Psoas muscle (tissue), 8 donors: Measurements from ENCODE around the gene ZNF195. TPM values are rescaled to one million over a fixed set of nuclear protein-coding genes. Genes with fewer than 3 reads are reported as not detected.
"Not testable (repeated sequence)": the region's sequence is repeated elsewhere in the genome, so short reads cannot be mapped to it uniquely, and the experiment has no call there.

Experiments
- ATAC-seq, 4 donors: fragments of 200-7000 bp; cut with Tn5 transposase; one replicate each; pipeline ENCODE4 v1.9.1; 2020; ENCODE audit warnings: moderate library complexity in 3 of 4, mild to moderate bottlenecking in 2 of 4
- DNase-seq, 2 donors: peaks; one replicate each; pipeline ENCODE4 v3.0.0-alpha.2; 2020
- H3K27ac ChIP-seq: fragments of 200-600 bp; one replicate; pipeline ENCODE4 v1.8.0; 2022
- H3K27me3 ChIP-seq, 3 donors: fragments of 200-600 bp in 1 of 3; one replicate each; pipeline versions ENCODE4 v1.6.1 to v1.8.0; 2013 to 2022; ENCODE audit warnings: low read length in 2 of 3, mild to moderate bottlenecking in 2 of 3, moderate library complexity in 1 of 3; ENCODE audit not compliant: insufficient read depth in 3 of 3
- H3K36me3 ChIP-seq, 2 donors: fragments of 200-600 bp in 1 of 2; one replicate each; pipeline versions ENCODE4 v1.6.1 to v1.8.0; 2013 to 2022; ENCODE audit warnings: low read depth in 1 of 2, mild to moderate bottlenecking in 1 of 2, moderate library complexity in 1 of 2; ENCODE audit not compliant: insufficient read depth in 1 of 2
- H3K4me1 ChIP-seq: fragments of 200-600 bp; one replicate; pipeline ENCODE4 v1.8.0; 2022
- H3K4me3 ChIP-seq: fragments of 200-600 bp; one replicate; pipeline ENCODE4 v1.8.0; 2022; ENCODE audit warnings: mild to moderate bottlenecking
- H3K9me3 ChIP-seq: fragments of 200-600 bp; one replicate; pipeline ENCODE4 v1.8.0; 2022
- WGBS, 3 donors: extraction: QIAGEN DNeasy Blood & Tissue Kit; methylation state at CpG; one replicate each; pipeline versions ENCODE4 v1.1.6 to v1.1.7; 2013; 5-methylcytosine and 5-hydroxymethylcytosine counted together
- intact Hi-C, 2 donors: fragments of 100-400 bp; cut with DNase I; formaldehyde crosslinking; loops; one replicate each; pipeline versions ENCODE4 v1.11.0 to v1.14.2; 2022
- long read RNA-seq, 2 donors: library from polyadenylated mRNA; unstranded; transcript quantifications; one replicate each; pipeline ENCODE4 v2.0.0, GENCODE V29; 2021
- polyA plus RNA-seq, 3 donors: library from polyadenylated mRNA; stranded (reverse); fragments of 200-250 nt; gene quantifications; one replicate each; pipeline ENCODE4 v1.2.3, GENCODE V29; 2013
- total RNA-seq, 4 donors: library from RNA; stranded (reverse); fragmentation: NEBNext Ultra II Directional in 2 of 4; extraction: Animal tissue kit (Norgen Biotek cat#: 25700) in 2 of 4; gene quantifications; one replicate each; pipeline versions ENCODE4 v1.2.1 to v1.2.4, GENCODE V29; 2021 to 2023
- TF ChIP-seq, protein P1 (sequence below): fragments of 200-600 bp; IDR thresholded peaks from one replicate; pipeline ENCODE4 v1.8.0; 2022; ENCODE audit warnings: antibody characterized with exemption
- donor health status: healthy with polysubstance abuse.
- donor health status: DM: no; HTN: no; CAD: no; lungs with moderate emphysema.
- donor health status: Bipolar disorder and iron deficiency.
- donor health status: healthy.
- donor health status: DM: yes; HTN: yes; CAD: no.
- donor health status: DM: no; HTN: no; CAD: no.
- donor health status: DM: no; HTN: no; CAD: no.
- donor health status: DM: yes; HTN: yes; CAD: no.

The ZNF195 gene
- total RNA-seq (10 to 100 TPM in 3 of 4 donors, 1 to 10 TPM in 1; 8.9 to 14.9 (median 11.7) TPM), polyA plus RNA-seq (10 to 100 TPM in 2 of 3 donors, 1 to 10 TPM in 1; 8.6 to 14.8 (median 13.0) TPM)
- long read RNA-seq, donor 1, partial matches to known transcripts = 0 of 6 reads
- long read RNA-seq, donor 1, other reads (novel, unspliced or antisense) = 2 of 6 reads
- long read RNA-seq, donor 2, transcript ZNF195-201 (5 exons, 2,021 nt) = minor isoform, 7 of 42 reads
- long read RNA-seq, donor 2, transcript ZNF195-204 (4 exons, 2,970 nt) = major isoform, 12 of 42 reads
- long read RNA-seq, donor 2, transcript ZNF195-205 (6 exons, 2,369 nt) = minor isoform, 6 of 42 reads
- long read RNA-seq, donor 2, partial matches to known transcripts = 1 of 42 reads
- long read RNA-seq, donor 2, other reads (novel, unspliced or antisense) = 12 of 42 reads

DNA sequence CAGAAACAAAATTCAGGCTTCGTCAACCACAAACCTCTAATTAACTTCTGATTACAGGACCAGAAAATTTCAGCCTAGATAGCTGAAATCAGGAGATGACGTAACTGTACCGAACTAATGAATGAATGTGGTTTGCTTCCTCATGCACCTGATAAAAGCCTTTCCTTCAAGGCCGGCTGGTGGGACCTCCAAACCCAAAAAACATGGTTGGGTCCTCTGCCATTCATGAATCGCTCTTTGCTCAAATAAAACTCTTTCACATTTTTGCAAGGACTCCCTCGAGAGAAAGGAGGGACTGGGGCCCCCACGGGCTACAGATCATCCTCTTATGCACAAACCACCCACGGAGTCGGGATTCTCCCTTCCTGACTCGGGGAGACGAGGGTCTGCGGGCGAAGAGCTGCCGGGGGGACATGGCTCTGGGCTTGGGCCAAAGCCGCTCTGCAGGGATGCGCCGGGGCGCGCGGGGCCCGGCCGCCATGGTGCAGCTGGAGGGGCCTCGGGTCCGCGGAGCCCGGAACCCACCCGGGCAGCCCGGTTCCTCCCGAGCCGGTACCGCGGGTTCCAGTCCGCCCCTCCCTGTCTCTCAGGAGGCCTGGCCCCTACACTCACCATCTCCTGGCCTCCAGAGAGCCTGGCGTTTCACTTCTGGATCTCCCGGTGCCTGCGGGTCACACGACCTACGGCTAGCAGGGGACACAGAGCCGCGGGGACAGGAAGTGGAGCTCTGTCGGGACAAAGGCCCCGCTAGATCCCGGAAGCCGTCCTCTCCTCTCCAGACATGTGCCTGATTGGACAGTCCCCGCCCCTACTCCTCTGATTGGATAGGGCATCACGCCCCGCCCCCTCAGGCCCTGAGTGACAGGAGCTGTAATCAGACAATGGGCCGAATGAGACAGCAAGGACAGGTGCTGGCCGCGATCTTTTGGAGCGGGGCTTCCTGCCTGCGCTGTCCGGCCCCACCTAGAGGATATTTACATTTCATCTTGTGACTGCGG is at the start of gene ZNF195:
Gene ZNF195 (minus strand): TSS at position 721 of the 998 bp plus-strand sequence. CDS start 106 bp downstream, at position 615.
- no peaks in the 10 kb centered on the region for H3K9me3 ChIP-seq
- H3K36me3 ChIP-seq = peaks cover 0 to 30% of the 10 kb centered on the region in 2 donors
- DNase-seq (peak; percentile 99), ATAC-seq (peak; percentile 100)
- TF ChIP-seq, protein P1, sequence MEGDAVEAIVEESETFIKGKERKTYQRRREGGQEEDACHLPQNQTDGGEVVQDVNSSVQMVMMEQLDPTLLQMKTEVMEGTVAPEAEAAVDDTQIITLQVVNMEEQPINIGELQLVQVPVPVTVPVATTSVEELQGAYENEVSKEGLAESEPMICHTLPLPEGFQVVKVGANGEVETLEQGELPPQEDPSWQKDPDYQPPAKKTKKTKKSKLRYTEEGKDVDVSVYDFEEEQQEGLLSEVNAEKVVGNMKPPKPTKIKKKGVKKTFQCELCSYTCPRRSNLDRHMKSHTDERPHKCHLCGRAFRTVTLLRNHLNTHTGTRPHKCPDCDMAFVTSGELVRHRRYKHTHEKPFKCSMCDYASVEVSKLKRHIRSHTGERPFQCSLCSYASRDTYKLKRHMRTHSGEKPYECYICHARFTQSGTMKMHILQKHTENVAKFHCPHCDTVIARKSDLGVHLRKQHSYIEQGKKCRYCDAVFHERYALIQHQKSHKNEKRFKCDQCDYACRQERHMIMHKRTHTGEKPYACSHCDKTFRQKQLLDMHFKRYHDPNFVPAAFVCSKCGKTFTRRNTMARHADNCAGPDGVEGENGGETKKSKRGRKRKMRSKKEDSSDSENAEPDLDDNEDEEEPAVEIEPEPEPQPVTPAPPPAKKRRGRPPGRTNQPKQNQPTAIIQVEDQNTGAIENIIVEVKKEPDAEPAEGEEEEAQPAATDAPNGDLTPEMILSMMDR = no peak
- 1% methylated on average over 42 to 54 of the region's 54 CpGs for WGBS, 3 donors
- H3K27ac ChIP-seq = peak within 1 kb of the TSS; percentile 83
- no peaks in the 10 kb centered on the region for H3K27me3 ChIP-seq
- peak within 1 kb of the TSS; percentile 84 for H3K4me3 ChIP-seq
- H3K4me1 ChIP-seq = peaks cover 23% of the 10 kb centered on the region
- intact Hi-C loops = loop anchor here in 1 of 2 donors (5.0 kb wide), 1 partner anchor 44 kb away; no protein-coding TSS in a partner anchor

DNA sequence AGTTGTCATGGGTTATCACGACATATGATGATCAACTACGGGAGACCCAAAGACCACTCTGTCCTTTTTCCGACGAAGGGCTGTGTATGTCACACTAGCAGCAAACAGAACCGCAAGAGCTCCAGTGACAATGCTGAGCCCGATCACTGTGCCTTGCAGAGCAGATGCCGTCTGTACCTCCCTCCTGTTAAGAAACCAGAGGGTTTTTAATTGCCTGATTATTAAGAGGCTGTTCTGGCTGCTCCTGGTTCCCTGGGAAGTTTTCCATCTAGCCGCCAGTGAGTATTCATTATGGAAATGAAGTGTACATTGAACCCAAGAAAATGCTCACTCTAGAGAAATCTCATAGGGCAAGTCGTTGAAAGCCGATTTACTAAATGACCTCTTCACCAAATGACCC is 49.1 kb upstream of the ZNF195 start:
- ATAC-seq, intact Hi-C loops, H3K36me3 ChIP-seq, H3K27me3 ChIP-seq, DNase-seq, H3K27ac ChIP-seq, H3K4me1 ChIP-seq, H3K9me3 ChIP-seq, H3K4me3 ChIP-seq: not testable (repeated sequence)
- 81 to 85% (median 84%) methylated on average over 10 of the region's 10 CpGs for WGBS, 3 donors

DNA sequence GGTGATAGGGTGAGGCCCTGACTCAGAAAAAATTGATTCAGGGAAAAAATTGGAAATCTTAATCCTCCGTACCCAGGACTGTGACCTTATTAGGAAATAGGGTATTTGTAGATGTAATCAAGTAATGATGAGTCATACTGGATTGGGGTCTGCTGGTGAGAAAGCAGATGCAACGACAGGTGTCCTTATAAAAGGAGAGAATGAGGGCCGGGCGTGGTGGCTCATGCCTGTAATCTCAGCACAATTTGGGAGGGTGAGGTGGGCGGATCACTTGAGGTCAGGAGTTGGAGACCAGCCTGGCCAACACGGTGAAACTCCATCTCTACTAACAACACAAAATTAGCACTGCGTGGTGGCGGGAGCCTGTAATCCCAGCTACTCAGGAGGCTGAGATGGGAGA is 47.6 kb upstream of the ZNF195 start:
- H3K27me3 ChIP-seq, H3K9me3 ChIP-seq, H3K36me3 ChIP-seq, H3K4me1 ChIP-seq, H3K27ac ChIP-seq, ATAC-seq, H3K4me3 ChIP-seq, intact Hi-C loops, DNase-seq: not testable (repeated sequence)
- WGBS, 3 donors = 78 to 83% (median 78%) methylated on average over 8 of the region's 8 CpGs

DNA sequence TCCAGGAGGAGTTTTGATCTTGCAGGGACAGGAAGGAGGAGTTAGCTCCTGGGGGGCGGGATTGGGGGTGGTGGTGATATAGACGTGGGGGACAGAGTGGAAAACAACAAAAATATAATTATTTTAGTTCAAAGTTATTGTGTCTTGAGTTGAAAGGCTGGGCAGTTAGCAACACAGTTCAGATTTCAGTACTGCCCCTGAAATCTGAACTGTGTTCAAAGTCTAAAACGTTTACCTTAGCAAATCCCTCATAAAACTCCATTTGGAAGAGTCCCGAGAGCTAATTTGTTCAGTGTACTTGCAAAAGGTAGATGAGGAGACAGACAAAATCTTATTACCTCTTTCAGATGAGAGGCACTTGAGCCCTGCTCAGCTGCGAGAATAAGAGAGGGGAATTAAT is 45.0 kb upstream of the ZNF195 start:
- H3K27ac ChIP-seq, H3K27me3 ChIP-seq, ATAC-seq, H3K4me1 ChIP-seq, DNase-seq, H3K36me3 ChIP-seq, H3K9me3 ChIP-seq: not testable (repeated sequence)
- H3K4me3 ChIP-seq = peak overlapping the region; percentile 83
- WGBS, 3 donors = 11 to 27% (median 22%) methylated on average over 5 of the region's 5 CpGs
- intact Hi-C loops = loop anchor here in 1 of 2 donors (5.0 kb wide), 1 partner anchor 47 kb away; the partner anchor contains the start of gene ZNF195

DNA sequence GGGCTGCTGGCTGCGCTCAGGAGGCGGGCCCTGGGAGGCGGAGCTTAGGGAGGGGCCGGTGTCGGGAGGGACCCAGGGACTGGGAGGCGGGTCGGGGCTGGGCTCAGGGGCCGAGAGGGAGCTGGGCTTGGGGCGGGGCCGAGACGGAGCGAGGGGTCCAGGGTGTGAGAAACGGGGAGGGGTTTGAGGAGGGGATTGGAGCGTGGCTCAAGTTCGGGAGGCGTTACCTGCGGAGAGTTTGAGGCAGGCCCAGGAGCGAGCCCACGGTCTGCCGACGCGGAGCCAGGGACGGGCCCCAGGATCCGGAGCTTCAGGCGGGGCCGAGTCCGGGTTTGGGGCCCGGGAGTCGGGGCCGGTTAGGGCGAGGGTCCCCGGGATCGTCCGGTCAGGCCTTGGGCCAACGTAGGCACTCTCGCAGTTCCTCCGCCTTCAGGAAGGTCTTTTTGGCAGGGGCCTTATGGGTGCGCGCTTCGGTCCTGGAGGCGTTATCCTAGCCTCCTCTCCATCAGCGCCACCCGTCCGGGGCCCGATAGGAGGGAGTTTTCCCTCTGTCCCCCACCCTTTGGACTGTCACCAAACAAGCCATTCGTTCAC is 44.3 kb upstream of the ZNF195 start:
- H3K9me3 ChIP-seq, ATAC-seq, H3K4me1 ChIP-seq, H3K27me3 ChIP-seq, H3K36me3 ChIP-seq: not testable (repeated sequence)
- H3K27ac ChIP-seq = peak overlapping the region; percentile 67
- intact Hi-C loops = loop anchor here in 1 of 2 donors (5.0 kb wide), 1 partner anchor 46 kb away; the partner anchor contains the start of gene ZNF195
- peak in 1 of 2 donors; percentile 58 for DNase-seq
- peak overlapping the region; percentile 83 for H3K4me3 ChIP-seq
- WGBS, 3 donors = 1% methylated on average over 18 to 45 of the region's 46 CpGs

DNA sequence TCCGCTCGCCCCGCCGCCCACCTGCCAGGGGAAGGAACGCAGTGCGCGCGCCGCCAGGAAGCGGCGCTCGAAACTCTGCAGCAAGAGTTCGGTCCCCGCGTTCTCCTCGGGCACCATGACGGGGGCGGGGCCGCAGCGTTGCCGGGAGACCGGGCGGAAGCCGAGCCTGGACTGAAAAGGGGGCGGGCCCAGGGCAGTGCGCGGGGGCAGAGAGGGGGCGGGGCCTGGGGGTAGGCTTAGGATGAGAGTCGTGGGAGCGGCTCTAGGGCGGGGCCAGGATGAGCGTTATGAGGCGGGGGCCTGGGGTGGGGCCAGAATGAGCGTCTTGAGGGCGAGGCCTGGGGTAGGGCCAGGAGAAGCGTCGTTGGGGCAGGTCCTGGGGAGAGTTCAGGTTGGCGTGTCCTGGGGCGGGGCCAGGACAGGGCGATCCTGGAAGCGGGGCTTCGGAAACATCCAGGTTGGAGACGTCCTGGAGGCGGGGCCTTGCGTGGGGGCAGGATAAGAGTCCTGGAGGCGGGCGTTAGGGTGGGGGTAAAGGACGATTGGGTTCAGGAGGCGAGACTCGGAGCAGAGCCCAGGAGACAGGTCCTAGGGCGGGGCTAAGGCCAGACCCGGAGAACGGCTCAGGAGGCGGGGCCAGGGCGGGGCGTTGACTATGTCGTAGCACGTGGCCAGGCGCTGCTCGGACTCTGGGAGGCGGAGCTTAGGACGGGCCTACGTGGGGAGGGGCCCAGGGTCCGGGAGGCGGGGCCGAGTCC is 43.6 kb upstream of the ZNF195 start:
- not testable (repeated sequence) for H3K4me1 ChIP-seq, H3K27me3 ChIP-seq, H3K9me3 ChIP-seq, H3K36me3 ChIP-seq
- H3K27ac ChIP-seq = peak overlapping the region; percentile 70
- 0 to 1% (median 1%) methylated on average over 49 to 66 of the region's 66 CpGs for WGBS, 3 donors
- peak; percentile 100 for ATAC-seq
- intact Hi-C loops = loop anchor here in 1 of 2 donors (5.0 kb wide), 1 partner anchor 45 kb away; the partner anchor contains the start of gene ZNF195
- peak; percentile 99 to 100 for DNase-seq
- H3K4me3 ChIP-seq = peak overlapping the region; percentile 83

DNA sequence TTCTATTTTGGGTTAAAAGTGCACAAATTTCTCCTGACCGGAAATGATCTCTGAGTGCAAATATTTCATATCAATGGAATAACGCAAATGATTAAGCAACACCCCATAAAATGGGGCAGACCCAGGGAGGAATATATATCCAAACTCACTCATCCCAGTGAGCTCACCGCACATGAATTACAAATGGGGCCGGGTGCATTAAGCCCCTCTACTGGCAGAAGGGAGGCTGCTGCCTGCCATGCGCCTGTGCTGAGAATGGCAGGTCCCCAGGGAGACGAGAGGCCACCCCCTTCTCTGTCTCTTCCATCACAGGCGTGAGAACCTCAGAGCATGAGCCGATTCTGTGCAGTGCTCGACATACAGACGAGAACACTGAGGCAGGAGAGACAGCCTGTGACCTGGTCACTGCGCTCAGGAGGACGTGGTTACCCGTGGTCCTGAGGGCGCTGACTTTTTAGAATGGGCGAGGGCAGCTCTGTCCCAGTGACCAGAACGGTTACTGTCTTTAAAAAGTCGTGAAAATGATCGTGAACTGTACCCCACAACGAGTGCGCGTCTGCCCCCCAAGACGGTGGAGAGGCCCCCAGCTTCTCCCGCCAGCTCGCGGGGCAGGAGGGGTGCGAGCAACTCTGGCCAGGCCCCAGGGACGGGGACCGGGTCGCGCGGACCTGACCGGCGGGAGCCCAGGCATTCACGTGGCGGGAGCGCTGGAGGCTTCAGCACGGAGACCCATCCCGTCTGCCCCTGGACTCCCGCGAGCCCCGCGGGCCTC is 42.8 kb upstream of the ZNF195 start:
- H3K4me1 ChIP-seq, H3K9me3 ChIP-seq, DNase-seq, H3K27me3 ChIP-seq, ATAC-seq, H3K36me3 ChIP-seq: not testable (repeated sequence)
- Histone ChIP-seq H3K4me3 (peak overlapping the region; percentile 83), H3K27ac (peak overlapping the region; percentile 70)
- intact Hi-C loops = loop anchor here in 1 of 2 donors (5.0 kb wide), 1 partner anchor 44 kb away; the partner anchor contains the start of gene ZNF195
- WGBS, 3 donors = 5 to 6% (median 6%) methylated on average over 34 to 41 of the region's 42 CpGs

DNA sequence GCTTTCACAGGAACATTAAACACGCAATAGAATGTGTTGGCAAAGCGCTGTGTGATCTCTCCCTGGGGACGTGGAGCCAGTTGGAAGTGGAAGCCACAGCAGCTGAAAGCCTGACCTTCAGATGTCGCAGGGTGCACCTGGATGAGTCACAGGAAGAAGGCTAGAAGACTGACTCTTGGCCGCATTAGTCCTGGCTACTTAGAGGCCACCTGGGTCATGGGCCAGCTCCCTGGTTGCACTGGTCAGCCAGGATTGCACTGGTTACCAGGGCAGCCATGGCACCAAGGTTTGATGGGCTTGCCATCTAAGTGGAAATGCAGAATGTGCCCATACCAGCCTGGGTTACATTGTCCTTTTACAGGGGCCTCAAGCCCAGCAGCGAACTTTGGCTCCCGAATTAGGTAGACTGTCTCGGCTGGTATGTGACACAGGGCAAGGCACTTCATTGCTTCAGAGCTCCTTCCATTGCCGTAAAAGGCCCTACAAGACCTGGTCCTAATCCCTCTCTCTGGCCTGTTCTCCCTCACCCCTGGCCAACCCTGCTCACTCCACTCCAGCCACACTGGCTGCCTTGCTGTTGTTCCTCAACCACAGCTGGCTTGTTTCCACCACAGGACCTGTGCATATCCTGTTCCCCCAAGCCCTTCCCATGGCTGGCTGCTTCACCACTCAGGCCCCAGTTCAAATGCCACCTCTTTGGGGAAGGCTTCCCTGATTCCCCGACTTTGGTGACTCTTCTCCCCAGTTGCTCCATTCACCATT is 41.5 kb upstream of the ZNF195 start:
- not testable (repeated sequence) for H3K4me1 ChIP-seq, H3K4me3 ChIP-seq, H3K27ac ChIP-seq, H3K27me3 ChIP-seq, H3K9me3 ChIP-seq, DNase-seq, H3K36me3 ChIP-seq, ATAC-seq
- 28 to 38% (median 34%) methylated on average over 8 to 10 of the region's 10 CpGs for WGBS, 3 donors
- intact Hi-C loops = loop anchor here in 1 of 2 donors (5.0 kb wide), 1 partner anchor 43 kb away; the partner anchor contains the start of gene ZNF195
